GM19395 (cell line): Measurements from ENCODE around the gene NTN3.

Experiments
- ATAC-seq: cut with Tn5 transposase; IDR thresholded peaks from one replicate; pipeline ENCODE4 v1.9.1; 2021; ENCODE audit warnings: mild to moderate bottlenecking, moderate library complexity; ENCODE audit not compliant: unreplicated experiment

Gene NTN3

GRCh38 chr16:2465653-2466415, 5.3 kb upstream of the NTN3 start:
- no peak for ATAC-seq

GRCh38 chr16:2466667-2467527, 4.2 kb upstream of the NTN3 start:
- ATAC-seq, result no peak

GRCh38 chr16:2467528-2468232, 3.4 kb upstream of the NTN3 start:
- ATAC-seq, result no peak

GRCh38 chr16:2468233-2468724, 2.8 kb upstream of the NTN3 start:
- no peak for ATAC-seq

- no peak for ATAC-seq
Observed at GRCh38 chr16:2468725-2469398, 2.2 kb upstream of the NTN3 start.

- ATAC-seq, result no peak
Observed at GRCh38 chr16:2469399-2470233, 1.5 kb upstream of the NTN3 start.

GRCh38 chr16:2470234-2470601, 879 bp upstream of the NTN3 start:
- no peak for ATAC-seq

- no peak for ATAC-seq
Observed at GRCh38 chr16:2470603-2471015, 488 bp upstream of the NTN3 start.

- ATAC-seq, result no peak
Observed at GRCh38 chr16:2471653-2472487, 773 bp downstream of the NTN3 start.

- no peak for ATAC-seq
Observed at GRCh38 chr16:2472488-2472864, 1.4 kb downstream of the NTN3 start.

GRCh38 chr16:2472885-2473445, 1.9 kb downstream of the NTN3 start:
- ATAC-seq, result no peak

- ATAC-seq, result no peak
Observed at GRCh38 chr16:2473446-2473926, 2.4 kb downstream of the NTN3 start.

- ATAC-seq, result peak; percentile 5
Observed at GRCh38 chr16:2473999-2474876, 3.1 kb downstream of the NTN3 start.

GRCh38 chr16:2474877-2475412, 3.8 kb downstream of the NTN3 start, which contains the start of gene TBC1D24:
TSS of gene TBC1D24 (plus strand) at chr16:2475127. CDS start at chr16:2496149, 21,022 bp downstream.
- ATAC-seq, result peak; percentile 46

GRCh38 chr16:2475413-2476344, 4.6 kb downstream of the NTN3 start:
- ATAC-seq, result peak; percentile 14

- ATAC-seq, result no peak
Observed at GRCh38 chr16:2476345-2476720, 5.2 kb downstream of the NTN3 start.
